Measurements from ENCODE around the gene EMC9.

GRCh38 chr14:24092110-24092504, 49.3 kb downstream of the EMC9 start:
- no peak for TF ChIP-seq CTCF (IDR thresholded peaks at IDR 0.05; ENCODE audit: low read depth, low read length)
- no peak for TF ChIP-seq POLR2A (IDR thresholded peaks at IDR 0.05; ENCODE audit: extremely low read depth, insufficient read length)

Measured in NB4 (cell line).